Frontal cortex (tissue), 4 donors: ENCODE measurements around the gene ATG16L1. TPM values are rescaled to one million over a fixed set of nuclear protein-coding genes. Genes with fewer than 3 reads are reported as not detected.

Experiments used
- DNase-seq, 2 donors: peaks; one replicate each; pipeline ENCODE4 v3.0.0; 2012; ENCODE audit warnings: low spot score in 2 of 2
- FAIRE-seq: peaks from 2 replicates; lab custom pipeline; 2012; peaks lifted over from hg19 to GRCh38; lab: Jason Lieb, UNC
- total RNA-seq: library from RNA; depleted of rRNA; stranded (reverse); fragments of >200 nt; gene quantifications from one replicate; pipeline ENCODE4 v1.2.3, GENCODE V29; 2014
- donor health status: control.
- donor health status: control.
- donor health status: control.

The ATG16L1 gene
- total RNA-seq, 1 donor from 2014 or later = 35.9 TPM

DNA sequence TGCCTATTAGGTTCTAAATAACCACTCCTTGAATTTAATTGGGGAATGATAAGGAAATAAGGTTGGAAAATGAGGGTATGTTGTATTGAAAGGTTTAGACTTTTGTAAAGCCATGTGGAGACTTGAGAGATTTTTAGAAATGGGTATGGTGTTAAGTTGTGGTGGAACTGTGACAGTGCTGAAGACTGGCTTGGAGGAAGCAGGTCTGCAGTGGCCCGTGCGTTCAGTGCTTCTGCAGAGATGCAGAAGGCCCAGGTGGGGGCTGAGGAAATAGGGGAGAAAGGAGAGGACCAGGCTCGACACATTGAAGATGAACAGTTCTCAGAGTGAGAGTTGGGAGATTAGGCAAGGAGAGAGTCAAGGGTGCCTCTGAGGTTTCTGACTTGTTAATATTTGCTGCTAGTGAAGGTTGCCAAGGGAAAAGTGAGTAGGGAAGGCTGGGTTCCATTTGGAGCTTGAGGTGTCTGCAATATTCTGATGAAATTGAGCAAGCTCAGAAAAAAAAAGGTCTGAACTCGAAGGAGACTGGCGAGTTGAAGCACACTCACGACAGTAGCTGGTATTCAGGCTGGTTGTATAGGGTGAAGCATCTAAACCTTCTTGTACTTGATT, 30.6 kb downstream of the ATG16L1 start:
- FAIRE-seq (no peak), DNase-seq (no peak)

GRCh38 chr2:233285921-233286320, 34.4 kb downstream of the ATG16L1 start:
- FAIRE-seq = no peak
- no peak for DNase-seq

GRCh38 chr2:233287871-233288270, 36.4 kb downstream of the ATG16L1 start:
- DNase-seq = no peak
- no peak for FAIRE-seq

- no peak for DNase-seq
- FAIRE-seq = no peak
These were observed 37.2 kb downstream of the ATG16L1 start for GRCh38 chr2:233288663-233289062.

DNA sequence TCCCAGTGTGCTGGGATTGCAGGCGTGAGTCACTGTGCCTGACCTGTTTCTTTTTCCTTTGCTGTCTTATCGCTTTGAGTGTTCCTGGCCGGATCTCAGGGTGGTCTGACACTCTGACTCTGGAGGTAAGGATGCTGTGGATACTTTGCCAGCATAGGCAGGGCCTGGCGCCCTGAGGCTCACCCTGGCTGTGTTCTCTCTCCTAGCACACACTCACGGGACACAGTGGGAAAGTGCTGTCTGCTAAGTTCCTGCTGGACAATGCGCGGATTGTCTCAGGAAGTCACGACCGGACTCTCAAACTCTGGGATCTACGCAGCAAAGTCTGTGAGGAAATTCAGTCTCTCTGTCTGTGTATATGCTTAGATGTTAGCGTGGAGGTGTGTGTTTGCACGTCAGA, 38.2 kb downstream of the ATG16L1 start:
- DNase-seq (no peak), FAIRE-seq (no peak)

DNA sequence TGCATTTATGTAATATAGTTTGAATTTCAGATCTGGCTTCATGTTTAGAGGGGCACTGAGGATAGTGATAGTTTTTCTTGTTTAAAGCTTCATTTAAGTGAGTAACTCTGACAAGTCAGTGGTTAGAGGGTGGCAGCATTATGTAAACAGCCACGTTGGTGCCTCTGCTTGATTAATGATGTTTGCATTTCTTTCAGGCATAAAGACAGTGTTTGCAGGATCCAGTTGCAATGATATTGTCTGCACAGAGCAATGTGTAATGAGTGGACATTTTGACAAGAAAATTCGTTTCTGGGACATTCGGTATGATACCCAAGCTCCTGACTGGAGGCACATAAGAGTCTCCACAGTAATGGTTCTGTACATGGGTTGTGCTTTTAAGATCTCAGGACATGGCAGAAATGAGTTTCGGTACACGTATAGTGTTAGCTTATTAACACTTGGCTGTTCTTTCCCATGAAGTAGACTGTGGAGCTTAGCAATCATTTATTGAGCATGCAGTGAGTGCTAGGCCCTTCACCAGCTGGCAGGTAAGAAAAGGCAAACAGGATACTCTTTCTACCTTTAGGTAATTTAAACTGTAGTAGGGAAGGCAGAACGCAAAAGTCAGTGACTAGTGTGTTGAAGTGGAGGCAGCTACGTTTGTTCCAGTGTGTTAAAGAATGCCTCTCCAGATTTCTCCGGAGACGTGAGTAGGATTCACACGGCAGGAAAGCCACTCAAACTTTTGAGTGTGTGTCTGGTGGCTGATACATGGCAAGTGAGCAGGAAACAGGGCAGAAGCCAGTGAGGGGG, 38.8 kb downstream of the ATG16L1 start:
- FAIRE-seq (no peak), DNase-seq (no peak)

- FAIRE-seq (no peak), DNase-seq (no peak)
These were observed 44.4 kb downstream of the ATG16L1 start for GRCh38 chr2:233295891-233296290.

GRCh38 chr2:233297076-233297475, 45.6 kb downstream of the ATG16L1 start:
- DNase-seq (no peak), FAIRE-seq (no peak)

GRCh38 chr2:233300401-233300800, 48.9 kb downstream of the ATG16L1 start:
- FAIRE-seq = no peak

GRCh38 chr2:233301248-233301647, 49.8 kb downstream of the ATG16L1 start:
- FAIRE-seq (no peak), DNase-seq (no peak)

More at GRCh38 chr2:233300401-233300800, 48.9 kb downstream of the ATG16L1 start:
- DNase-seq = no peak

- FAIRE-seq (no peak), DNase-seq (no peak)
These were observed 50.3 kb downstream of the ATG16L1 start for GRCh38 chr2:233301811-233302210.

GRCh38 chr2:233303252-233303651, 51.8 kb downstream of the ATG16L1 start:
- no peak for DNase-seq
- FAIRE-seq = no peak

- FAIRE-seq (no peak), DNase-seq (no peak)
These were observed 56.1 kb downstream of the ATG16L1 start, which contains the start of gene SAG for GRCh38 chr2:233307565-233307964. SAG (plus strand) TSS chr2:233307816; CDS start chr2:233309190, 1,374 bp downstream.

GRCh38 chr2:233311241-233311926, 59.9 kb downstream of the ATG16L1 start:
- FAIRE-seq (no peak), DNase-seq (no peak)

DNA sequence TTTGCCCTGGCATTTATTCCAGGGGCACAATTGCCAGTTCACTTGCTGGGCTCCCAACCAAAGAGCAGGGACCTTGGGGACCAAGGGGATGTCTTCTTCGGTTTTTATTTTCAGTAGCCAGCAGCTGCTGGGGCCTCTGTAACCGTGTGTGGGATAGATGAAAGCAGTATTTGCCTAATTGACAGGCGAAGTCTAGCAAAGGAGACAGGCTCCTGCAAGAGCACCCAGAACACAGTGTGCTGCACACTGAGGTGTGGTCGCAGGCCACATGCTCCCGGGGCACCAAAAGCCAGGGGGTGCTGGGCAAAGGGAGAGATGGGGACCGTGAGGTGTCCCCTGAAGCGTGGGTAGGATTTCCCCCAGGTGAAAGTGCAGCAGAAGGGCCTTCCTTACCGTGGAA, 61.4 kb downstream of the ATG16L1 start:
- FAIRE-seq (no peak), DNase-seq (no peak)

- no peak for FAIRE-seq
- DNase-seq = no peak
These were observed 62.9 kb downstream of the ATG16L1 start for GRCh38 chr2:233314180-233314925.

GRCh38 chr2:233317196-233317943, 65.9 kb downstream of the ATG16L1 start:
- no peak for DNase-seq

DNA sequence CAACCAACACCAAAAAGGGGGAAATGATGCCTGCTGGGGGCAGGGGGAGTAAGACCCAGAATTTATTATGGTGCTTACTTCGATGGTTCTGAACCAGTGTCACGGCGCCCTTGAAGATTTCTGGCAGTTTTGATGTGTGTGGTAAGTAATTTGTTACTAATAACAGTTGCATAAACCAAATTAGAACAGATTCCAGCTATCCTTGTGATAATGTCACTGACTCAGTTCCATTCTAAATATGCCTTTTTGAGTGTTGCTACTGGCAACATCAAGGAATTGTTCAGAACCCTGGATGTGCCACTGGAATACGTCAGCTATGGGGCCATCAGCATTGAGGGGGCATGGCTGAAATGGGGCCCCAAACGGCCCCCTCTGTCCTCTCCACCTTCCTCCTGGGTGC, 67.8 kb downstream of the ATG16L1 start:
- no peak for FAIRE-seq
- DNase-seq = no peak

More at GRCh38 chr2:233317196-233317943, 65.9 kb downstream of the ATG16L1 start:
- FAIRE-seq = no peak

- FAIRE-seq = no peak
- DNase-seq = no peak
These were observed 69.0 kb downstream of the ATG16L1 start for GRCh38 chr2:233320470-233320869.
